Measurements from ENCODE around the gene HMGXB4. TPM values are rescaled to one million over a fixed set of nuclear protein-coding genes. Genes with fewer than 3 reads are reported as not detected.

HMGXB4 gene
- total and polyA plus RNA-seq, 9 donors = 14.8 to 23.9 (median 20.0) TPM

DNA sequence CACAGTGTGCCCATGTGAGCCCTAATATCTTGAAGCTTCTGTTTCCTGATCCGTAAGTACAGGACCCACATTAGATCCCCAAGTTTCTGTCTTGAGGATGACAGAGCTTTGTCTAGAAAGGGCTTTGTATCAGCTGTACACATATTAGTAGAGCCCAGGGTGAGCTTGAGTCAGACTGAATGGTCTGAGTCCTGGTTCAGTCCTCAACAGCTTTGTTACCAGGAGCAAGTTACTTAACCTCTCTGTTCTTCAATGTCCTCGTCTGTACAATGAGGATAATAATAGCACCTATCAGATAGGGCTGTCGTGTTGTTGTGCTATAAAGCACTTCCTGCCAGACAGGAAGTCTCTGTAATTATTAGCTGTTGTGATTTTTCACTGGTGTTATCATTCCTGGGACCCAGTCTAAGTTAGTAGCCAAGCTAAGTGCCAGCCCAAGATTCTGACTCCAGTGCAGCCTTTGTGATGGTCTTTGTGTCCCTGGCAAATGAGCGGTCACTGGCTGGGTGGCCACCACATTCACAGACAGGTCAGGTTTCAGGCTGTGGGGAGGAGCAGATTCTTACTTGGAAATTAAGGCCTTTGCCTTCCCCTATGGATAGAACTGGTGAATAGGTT is 49.2 kb downstream of the HMGXB4 start:
- H3K9me3 ChIP-seq = no peaks in the 10 kb centered on the region
- H3K4me1 ChIP-seq (ENCODE audit: insufficient read depth) = peaks cover 3% of the 10 kb centered on the region
- DNase-seq = no peak
- TF ChIP-seq EP300 (IDR thresholded peaks at IDR 0.05) (no peak), POLR2A (IDR thresholded peaks at IDR 0.05) (no peak)
- TF ChIP-seq, protein P1, sequence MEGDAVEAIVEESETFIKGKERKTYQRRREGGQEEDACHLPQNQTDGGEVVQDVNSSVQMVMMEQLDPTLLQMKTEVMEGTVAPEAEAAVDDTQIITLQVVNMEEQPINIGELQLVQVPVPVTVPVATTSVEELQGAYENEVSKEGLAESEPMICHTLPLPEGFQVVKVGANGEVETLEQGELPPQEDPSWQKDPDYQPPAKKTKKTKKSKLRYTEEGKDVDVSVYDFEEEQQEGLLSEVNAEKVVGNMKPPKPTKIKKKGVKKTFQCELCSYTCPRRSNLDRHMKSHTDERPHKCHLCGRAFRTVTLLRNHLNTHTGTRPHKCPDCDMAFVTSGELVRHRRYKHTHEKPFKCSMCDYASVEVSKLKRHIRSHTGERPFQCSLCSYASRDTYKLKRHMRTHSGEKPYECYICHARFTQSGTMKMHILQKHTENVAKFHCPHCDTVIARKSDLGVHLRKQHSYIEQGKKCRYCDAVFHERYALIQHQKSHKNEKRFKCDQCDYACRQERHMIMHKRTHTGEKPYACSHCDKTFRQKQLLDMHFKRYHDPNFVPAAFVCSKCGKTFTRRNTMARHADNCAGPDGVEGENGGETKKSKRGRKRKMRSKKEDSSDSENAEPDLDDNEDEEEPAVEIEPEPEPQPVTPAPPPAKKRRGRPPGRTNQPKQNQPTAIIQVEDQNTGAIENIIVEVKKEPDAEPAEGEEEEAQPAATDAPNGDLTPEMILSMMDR (IDR thresholded peaks at IDR 0.05) = no peak
- WGBS, 3 donors = 45 to 53% (median 46%) methylated on average over 4 of the region's 4 CpGs
- intact Hi-C loops (cut with DNase I) = no loop called here
- no peaks in the 10 kb centered on the region for H3K27me3 ChIP-seq
- H3K27ac ChIP-seq = no peak overlapping the region
- no peaks in the 10 kb centered on the region for H3K36me3 ChIP-seq
- H3K4me3 ChIP-seq = no peak overlapping the region

DNA sequence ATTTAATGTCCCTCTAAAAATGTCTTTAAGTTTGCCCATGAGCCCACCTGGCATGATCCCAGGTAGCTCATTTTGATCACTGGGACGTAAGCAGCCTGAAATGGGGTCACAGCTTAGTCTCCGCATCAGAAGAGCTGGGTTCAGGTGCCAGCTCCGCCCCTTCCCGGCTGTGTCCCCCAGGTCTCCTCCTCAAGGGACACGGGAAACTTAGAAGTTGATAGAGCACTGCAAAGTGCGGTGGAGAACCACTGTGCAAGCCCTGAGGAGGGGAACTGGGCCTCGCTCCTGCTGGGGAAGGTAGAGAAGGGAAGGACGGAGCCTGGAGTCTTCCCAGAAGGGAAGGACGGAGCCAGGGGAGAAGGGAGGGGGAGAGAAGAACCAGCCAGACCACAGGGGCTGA is 50.1 kb downstream of the HMGXB4 start:
- Histone ChIP-seq H3K9me3 (no peaks in the 10 kb centered on the region), H3K36me3 (no peaks in the 10 kb centered on the region), H3K27me3 (no peaks in the 10 kb centered on the region), H3K4me3 (no peak overlapping the region), H3K27ac (no peak overlapping the region), H3K4me1 (ENCODE audit: insufficient read depth) (peaks cover 3% of the 10 kb centered on the region)
- intact Hi-C loops (cut with DNase I) = no loop called here
- WGBS, 3 donors = 77 to 83% (median 82%) methylated on average over 9 of the region's 9 CpGs
- TF ChIP-seq POLR2A (IDR thresholded peaks at IDR 0.05) (no peak), EP300 (IDR thresholded peaks at IDR 0.05) (no peak)
- TF ChIP-seq, protein P1 (IDR thresholded peaks at IDR 0.05) = no peak
- no peak for DNase-seq

DNA sequence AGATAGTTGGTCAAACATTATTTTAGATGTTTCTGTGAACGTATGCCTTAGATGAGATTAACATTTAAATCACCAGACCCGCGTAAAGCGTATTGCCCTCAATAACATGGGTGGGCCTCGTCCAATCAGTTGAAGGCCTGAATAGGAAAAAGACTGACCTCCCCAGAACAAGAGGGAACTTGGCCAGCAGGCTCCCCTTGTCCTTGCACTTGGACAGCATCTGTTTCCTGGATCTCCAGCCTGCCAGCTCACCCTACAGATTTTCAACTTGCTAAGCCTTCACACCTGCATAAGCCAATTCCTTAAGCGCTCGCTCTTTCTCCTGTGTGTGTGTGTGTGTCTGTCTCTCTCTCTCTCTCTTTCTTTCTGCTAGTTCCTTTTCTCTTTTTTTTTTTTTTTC is 50.6 kb downstream of the HMGXB4 start:
- Histone ChIP-seq H3K4me3 (no peak overlapping the region), H3K36me3 (no peaks in the 10 kb centered on the region), H3K27me3 (no peaks in the 10 kb centered on the region), H3K27ac (no peak overlapping the region), H3K9me3 (no peaks in the 10 kb centered on the region), H3K4me1 (ENCODE audit: insufficient read depth) (peaks cover 3% of the 10 kb centered on the region)
- 88 to 92% (median 91%) methylated on average over 7 of the region's 7 CpGs for WGBS, 3 donors
- no peak for DNase-seq
- TF ChIP-seq POLR2A (IDR thresholded peaks at IDR 0.05) (no peak), EP300 (IDR thresholded peaks at IDR 0.05) (no peak)
- TF ChIP-seq, protein P1 (IDR thresholded peaks at IDR 0.05) = no peak
- intact Hi-C loops (cut with DNase I) = no loop called here

DNA sequence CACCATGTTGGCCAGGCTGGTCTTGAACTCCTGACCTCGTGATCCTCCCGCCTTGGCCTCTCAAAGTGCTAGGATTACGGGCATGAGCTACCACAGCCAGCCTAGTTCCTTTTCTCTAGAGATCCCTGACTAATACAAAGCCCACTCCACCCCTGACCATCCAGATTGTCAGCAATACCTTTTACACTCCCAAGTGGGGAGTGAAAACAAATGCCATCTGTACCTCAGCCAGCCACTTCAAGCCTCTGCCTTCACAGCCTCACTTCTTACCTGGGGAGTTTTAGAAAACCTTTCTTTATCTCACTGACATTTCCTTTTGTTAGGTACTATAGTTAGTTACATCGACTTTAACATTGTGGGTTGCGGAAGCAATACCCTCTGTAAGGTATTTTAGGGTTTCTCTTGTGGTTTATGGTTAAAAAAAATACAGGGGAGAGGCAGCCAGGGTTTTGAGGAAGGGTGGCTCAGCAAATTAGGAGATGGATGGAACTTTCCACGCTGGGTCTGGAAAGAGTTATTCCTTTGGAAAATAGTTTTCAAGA is 51.3 kb downstream of the HMGXB4 start:
- DNase-seq = no peak
- WGBS, 3 donors = 87 to 92% (median 87%) methylated on average over 6 of the region's 6 CpGs
- Histone ChIP-seq H3K27ac (no peak overlapping the region), H3K27me3 (no peaks in the 10 kb centered on the region), H3K4me1 (ENCODE audit: insufficient read depth) (peaks cover 9% of the 10 kb centered on the region), H3K36me3 (no peaks in the 10 kb centered on the region), H3K4me3 (no peak overlapping the region), H3K9me3 (no peaks in the 10 kb centered on the region)
- TF ChIP-seq, protein P1 (IDR thresholded peaks at IDR 0.05) = no peak
- TF ChIP-seq EP300 (IDR thresholded peaks at IDR 0.05) (no peak), POLR2A (IDR thresholded peaks at IDR 0.05) (no peak)
- intact Hi-C loops (cut with DNase I) = no loop called here
